Stimulated activated naive CD8-positive, alpha-beta T cell treated with anti-CD3 and anti-CD28 coated beads, Interleukin-15, Interleukin-2, amounts not matched to agents 100 U/mL and 50 U/mL, for 24 hours (primary cell): ENCODE results near the gene SSR4.

Experiments used
- ATAC-seq: fragments of 150-1000 bp; cut with Tn5 transposase; one replicate; pipeline ENCODE4 v1.10.0; 2021
- DNase-seq: peaks from one replicate; pipeline ENCODE4 v3.0.0; 2021

SSR4 gene

DNA sequence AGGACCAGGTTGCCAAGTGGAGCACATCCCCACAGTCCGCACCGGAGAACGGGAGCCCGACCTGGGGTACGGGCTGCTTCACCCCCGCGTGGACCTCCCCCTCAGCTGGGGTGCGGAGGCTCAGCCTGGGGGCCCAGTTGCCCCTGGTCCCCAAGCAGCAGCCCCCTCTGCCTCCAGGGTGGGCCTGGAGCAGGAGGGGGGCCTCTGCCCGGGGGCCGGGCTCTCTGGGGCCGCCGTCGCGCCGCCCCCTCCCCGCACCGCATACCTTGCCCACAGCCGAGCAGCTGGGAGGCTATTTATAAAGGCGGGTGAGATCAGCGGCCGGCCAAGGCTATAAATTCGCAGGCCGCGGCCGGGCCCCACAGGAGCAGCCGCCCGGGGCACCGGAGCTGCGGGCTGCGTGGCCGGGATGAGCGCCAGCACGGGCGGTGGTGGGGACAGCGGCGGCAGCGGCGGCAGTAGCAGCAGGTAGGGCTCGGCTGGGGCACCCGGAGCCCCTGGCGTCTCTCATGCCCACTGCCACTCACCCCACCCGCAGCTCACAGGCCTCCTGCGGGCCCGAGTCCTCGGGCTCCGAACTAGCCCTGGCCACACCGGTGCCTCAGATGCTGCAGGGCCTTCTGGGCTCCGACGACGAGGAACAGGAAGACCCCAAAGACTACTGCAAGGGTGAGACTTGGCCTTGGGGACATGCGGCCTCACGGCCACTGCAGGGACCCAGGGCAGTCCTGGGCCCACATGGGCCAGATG lies 13.6 kb upstream of the SSR4 start, which contains the start of gene SRPK3:
Gene SRPK3, plus strand, starts transcription at position 364 of the 750 bp plus-strand sequence. Its CDS starts 46 bp downstream, at position 410.
- DNase-seq (no peak), ATAC-seq (no peak)

DNA sequence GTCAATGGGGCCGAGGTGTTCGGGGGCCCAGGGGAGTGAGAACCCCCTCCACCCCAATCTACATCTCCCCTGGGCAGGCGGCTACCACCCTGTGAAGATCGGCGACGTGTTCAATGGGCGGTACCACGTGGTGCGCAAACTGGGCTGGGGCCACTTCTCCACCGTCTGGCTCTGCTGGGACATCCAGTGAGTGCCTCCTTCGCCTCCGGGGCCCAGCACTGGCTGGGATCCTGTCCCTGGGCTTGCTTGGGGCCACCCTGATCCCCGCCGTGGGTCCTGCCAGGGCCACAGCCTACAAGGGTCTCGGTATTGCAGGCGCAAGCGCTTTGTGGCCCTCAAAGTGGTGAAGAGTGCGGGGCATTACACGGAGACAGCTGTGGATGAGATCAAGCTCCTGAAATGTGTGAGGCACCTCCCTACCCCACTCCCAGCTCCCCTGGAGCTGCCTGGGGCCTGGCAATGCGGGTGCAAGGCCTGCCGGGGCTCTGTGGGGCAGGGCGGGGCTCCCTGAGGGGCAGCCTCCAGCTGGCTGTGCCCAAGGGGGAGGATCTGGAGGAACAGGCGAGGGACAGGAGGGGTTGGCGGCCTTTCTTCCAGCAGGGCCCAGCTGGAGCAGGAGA lies 12.9 kb upstream of the SSR4 start:
- no peak for DNase-seq

DNA sequence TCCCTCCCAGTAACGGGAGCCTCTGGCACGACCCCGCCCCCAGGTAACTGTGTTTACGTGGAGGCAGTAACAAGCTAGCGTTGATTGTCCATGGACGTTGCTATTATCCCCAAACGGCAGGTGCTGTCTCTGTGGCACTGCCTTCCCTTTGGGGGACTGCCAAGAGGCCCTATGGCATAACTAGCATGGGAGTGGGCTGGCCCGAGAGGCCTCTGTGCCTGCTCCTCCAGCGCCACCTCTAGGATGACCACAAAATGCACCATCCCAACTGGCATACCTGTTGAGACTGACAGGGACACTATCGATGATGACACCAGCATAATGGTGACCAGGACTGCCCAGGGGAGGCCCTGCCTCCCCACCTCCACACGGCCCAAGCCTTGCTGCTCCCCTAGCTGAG lies 12.2 kb upstream of the SSR4 start:
- DNase-seq (no peak), ATAC-seq (no peak)

More for the DNA sequence above, 12.9 kb upstream of the SSR4 start:
- ATAC-seq: no peak

DNA sequence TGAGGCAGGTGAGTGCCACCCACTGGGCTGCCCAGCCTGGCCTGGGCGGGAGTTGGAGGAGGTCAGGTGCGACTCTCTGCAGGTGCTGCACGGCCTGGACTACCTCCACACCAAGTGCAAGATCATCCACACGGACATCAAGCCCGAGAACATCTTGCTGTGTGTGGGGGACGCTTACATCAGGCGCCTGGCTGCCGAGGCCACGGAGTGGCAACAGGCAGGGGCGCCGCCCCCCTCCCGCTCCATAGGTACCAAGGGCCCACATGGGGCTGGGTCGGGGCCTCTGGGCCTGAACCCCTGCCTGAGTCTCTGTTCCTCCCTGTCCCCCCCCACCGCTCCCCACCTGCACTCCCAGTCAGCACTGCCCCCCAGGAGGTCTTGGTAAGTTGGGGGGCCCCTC lies 11.6 kb upstream of the SSR4 start:
- ATAC-seq: no peak
- DNase-seq: no peak

DNA sequence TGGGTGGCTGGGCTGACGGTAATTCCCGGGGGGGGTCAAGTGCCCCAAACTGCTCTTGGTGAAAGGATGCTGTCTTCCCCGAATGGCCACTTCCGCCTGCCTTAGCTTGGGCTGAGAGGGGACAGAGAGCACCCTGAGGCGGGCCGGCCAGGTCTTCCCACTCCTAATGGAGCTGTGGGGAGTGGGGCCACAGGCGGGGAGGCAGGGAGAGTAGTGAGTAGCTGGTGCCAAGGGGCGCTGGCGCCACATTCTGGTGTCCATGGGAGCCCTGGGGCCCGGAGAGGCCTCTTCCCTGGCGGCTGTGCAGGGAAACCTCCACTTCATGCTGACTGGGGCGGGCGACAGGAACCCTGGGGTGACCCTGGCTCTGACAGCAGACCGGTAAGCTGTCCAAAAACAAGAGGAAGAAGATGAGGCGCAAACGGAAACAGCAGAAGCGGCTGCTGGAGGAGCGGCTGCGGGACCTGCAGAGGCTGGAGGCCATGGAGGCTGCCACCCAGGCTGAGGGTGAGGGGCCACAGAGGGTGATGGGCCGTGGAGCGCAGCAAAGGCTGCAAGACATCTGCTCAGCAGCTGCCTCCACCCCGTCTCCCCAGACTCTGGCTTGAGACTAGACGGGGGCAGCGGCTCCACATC lies 11.0 kb upstream of the SSR4 start:
- ATAC-seq (no peak), DNase-seq (no peak)

- no peak for DNase-seq
- no peak for ATAC-seq
Measured at GRCh38 chrX:153784325-153784967, 10.0 kb upstream of the SSR4 start.

DNA sequence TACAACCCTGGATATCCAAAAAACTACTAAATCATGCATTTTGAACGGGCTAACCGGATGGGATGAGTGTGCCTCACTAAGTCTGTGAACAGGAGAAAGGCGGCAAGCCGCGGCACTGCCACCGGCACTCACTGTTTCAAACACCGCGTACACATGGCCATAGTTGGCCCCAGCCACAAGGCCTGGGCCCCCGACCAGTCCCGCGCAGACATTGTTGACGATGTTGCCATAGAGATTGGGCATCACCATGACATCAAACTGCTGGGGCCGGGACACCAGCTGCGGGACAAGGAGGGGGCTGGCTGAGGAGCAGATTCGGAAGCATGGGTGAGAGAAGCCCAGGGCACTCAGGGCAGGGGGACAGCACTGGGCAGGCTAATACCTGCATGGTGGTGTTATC lies 7.8 kb upstream of the SSR4 start:
- ATAC-seq (no peak), DNase-seq (no peak)

- ATAC-seq: no peak
- no peak for DNase-seq
Measured at GRCh38 chrX:153789654-153790053, 4.8 kb upstream of the SSR4 start.

DNA sequence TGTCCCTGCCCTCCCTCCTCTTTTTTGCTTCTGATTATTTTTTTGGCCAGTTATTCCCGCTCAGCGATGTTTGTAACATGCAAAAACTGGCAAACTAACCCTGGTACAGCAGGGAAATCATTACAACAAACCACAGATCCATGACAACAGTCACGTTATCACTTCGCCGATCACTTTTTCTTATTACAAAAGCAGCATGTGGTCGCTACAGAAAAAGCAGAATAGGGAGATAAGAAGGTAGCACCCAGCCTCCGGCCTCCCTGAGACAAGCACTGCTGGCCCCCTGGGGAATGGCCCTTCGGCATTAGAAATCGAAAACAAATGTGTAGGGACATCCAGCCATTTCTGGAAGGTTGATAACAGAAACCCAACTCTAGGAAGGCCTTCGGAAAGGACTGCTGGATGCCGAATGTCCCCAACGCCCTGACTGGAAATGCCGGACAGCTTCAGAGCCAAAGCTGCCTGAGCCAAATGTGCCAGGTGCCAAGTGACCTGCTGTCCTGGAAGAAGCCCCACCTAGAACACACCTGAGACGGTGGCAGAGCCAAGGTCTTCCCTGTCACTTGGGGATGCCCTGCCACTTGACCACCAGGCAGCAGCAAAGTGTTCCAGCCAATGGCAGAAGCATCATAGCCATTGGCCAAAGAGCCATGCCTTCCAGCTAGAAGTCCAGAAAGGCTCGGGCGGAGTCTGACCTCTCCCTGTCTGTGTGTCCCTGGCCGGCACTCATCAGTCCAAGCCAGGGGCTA lies 3.2 kb upstream of the SSR4 start:
- ATAC-seq: no peak
- DNase-seq: no peak

- DNase-seq (no peak), ATAC-seq (no peak)
Measured at GRCh38 chrX:153792368-153792767, 2.1 kb upstream of the SSR4 start.

DNA sequence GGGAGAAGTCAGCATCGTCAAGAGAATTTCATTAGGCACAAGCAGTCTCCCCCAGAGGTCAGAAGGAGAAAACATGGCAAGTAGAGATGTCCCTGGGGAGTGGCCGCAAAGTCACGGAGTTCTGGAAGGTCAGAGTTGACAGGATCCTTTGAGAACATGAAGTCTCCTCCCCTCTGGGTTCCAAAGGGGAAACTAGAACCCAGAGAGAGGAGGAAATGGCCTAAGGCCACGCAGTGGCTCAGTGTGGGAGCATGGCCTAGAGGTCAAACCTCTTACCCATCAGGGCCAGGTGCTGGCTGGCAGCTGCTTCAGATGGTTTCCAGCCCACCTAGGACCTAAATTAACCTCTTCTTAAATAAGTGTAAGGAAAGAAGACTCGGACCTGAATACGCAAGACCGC lies 1.2 kb upstream of the SSR4 start:
- DNase-seq (no peak), ATAC-seq (no peak)

DNA sequence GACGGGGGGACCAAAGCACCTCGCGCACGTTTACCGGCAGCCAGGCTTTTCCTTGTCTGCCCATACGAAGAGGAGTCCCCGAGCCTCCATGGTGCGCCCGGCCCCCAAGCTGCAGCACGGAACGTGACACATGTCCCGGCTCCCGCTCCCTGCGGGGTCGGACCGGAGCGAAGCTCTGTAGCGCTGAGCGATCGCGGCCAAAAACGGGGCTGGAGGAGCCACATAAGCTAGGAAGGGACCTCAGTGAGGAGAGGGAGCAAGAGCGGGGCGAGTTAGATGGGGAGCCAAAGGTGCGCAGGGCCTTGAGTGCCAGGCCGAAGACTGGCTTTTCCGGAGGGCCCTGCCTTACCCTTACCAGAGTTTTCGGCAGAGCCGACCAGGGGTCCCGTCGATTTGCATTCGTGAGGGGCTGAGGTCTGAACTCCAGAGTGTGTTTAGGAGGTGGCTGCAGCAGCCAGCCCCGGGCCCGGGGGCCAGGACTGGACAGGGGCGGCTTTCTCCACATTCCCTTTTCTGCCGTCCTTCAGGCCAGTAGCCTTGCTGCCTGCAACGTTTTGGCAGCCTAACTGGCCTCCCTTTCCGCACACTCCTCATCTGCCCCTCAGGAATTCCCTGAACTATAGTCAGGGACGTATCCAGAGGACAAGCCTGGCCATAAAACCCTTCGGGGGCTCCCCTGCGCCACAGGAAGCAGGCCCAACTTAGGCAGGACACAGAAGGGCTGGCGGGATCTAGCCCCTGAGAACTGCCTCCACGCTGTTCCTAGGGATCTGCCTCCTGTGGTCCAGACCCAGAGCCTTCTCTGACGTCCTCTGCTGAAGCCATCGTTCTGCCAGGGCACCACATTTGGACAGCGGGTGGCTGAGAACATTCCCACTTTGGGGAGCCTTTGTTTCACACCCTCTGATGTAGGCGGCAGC lies 689 bp downstream of the SSR4 start:
- DNase-seq (peak; percentile 17), ATAC-seq (peak; percentile 3)

- ATAC-seq (no peak), DNase-seq (no peak)
Measured at GRCh38 chrX:153797415-153798015, 3.0 kb downstream of the SSR4 start.

GRCh38 chrX:153799326-153799725 lies 4.9 kb downstream of the SSR4 start:
- DNase-seq: no peak
- ATAC-seq: no peak

DNA sequence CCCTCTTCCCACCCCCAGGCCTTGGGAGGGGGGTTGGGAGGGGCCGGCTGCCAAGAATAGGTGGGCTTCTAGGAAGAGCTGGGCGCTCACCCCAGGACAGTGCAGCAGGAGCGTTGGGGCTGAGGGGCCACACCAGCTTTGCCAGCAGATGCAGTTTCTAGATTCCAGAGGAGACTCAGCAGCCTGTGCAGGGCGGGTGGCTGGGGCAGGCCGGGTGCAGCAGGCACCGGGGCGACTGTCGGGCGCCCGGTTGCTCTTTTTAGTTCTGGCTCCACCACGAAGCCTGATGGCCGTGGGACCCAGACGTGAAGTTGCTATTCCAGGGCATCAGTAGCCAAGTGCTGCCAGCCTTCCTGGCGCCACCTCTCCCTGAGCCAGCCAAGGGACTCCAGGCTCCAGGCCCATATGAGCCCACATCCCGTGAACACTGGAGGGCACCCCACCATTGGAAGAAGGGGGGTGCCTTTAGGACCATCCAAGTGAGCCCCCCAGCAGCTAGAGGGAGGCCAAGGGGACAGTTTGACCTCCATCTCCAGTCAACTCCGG lies 5.8 kb downstream of the SSR4 start:
- ATAC-seq (no peak), DNase-seq (no peak)

DNA sequence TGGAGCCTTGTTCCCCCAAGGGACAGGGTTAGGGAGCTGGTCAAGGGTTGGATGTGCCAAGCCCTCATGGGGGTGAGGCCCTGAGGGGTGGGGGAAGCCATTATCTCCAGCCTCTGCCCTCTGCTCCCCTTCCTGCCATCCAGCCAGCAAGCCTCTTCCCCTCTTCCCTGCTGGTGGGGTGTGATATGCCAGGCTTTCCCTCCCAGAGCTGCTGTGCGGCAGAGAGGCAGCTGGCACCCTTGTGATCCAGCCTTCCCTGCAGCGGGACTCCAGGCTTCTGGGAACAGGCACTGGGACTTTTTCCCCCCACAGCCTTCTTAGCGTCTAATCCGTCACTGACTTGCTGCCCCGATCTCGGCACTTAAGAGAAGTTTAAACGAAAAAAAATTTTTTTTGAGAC lies 6.3 kb downstream of the SSR4 start:
- DNase-seq (no peak), ATAC-seq (no peak)

DNA sequence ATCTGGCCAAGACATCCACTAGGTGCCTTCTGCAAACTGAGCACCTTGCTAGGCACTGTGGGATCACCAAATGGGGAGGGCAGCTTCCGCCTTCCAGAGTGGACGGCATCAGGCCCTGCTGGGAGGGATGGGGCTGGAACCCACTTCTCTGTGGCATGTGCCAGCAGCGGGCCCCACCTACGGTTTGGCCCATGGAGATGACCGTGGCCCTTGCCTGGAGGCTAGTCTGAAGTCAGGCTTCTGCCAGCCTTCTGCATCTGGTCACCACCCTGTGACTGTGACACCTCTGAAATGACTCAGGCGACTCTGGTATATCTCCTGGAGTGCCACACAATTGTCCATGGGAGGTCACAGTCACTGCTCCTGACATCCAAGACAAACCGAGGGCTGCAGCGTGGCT lies 7.2 kb downstream of the SSR4 start:
- ATAC-seq: no peak
- DNase-seq: no peak

DNA sequence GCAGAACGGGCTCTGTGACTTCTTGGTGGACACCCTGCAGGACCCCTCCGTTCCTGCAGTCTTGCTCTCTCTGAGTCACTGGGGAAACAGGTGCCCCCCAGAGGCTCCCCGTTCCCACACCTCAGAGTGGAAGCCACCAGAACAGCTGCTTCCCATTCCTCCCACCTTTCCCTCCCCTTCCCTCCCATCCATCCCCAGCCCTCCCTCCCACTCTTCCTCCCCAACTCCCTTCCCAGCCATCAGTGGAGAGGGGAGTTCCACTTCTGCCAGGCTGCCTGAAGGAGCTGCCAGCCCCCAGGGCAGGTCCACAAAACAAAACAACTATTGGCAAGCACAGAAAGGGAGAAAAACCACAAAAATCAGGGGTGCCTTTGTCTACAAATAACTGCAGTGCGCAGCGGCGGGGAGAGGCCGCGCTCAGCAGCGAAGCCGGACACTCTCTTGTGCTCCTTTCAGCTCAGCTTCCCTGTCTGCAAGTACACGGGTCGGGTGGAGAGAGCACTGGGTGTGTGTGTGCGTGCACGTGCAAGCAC lies 8.1 kb downstream of the SSR4 start:
- DNase-seq (no peak), ATAC-seq (no peak)

GRCh38 chrX:153803211-153804099 lies 9.0 kb downstream of the SSR4 start:
- DNase-seq (no peak), ATAC-seq (no peak)
